T-helper 2 cell treated with Interferon-gamma antibody and Interleukin-4, amounts not matched to agents 100 ng/mL and 5 ng/mL, for 36 hours (primary cell): Measurements from ENCODE around the gene VTCN1. TPM values are rescaled to one million over a fixed set of nuclear protein-coding genes. Genes with fewer than 3 reads are reported as not detected.

ENCODE experiments used
- intact Hi-C: fragments of 100-400 bp; cut with micrococcal nuclease; formaldehyde crosslinking; loops from one replicate; pipeline ENCODE4 v1.15.1; 2023
- total RNA-seq: library from RNA; stranded (reverse); gene quantifications from 2 replicates; pipeline ENCODE4 v1.2.3, GENCODE V29; 2022

The VTCN1 gene
- total RNA-seq, 1 donor from 2014 or later = not detected

DNA sequence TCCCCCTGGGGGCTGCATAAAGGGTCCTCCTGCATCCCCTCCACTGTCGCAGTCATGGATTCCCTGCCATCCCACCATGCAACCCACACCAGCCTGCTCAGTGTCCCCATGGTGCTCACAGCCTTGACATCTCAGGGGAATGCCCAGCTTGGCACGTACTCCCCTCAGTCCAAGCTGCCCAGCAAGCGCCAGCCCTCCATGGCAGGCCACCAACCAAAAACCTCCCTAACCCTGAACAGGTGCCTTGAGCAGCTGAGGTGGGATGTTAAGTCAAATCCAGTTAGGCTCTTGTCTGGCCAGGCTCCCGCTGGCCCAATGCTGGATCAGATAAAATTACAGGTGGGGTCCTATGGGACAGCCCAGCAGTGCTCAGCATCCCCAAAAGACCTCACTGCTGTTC lies 341 bp downstream of the VTCN1 start:
- intact Hi-C loops = no loop called here

DNA sequence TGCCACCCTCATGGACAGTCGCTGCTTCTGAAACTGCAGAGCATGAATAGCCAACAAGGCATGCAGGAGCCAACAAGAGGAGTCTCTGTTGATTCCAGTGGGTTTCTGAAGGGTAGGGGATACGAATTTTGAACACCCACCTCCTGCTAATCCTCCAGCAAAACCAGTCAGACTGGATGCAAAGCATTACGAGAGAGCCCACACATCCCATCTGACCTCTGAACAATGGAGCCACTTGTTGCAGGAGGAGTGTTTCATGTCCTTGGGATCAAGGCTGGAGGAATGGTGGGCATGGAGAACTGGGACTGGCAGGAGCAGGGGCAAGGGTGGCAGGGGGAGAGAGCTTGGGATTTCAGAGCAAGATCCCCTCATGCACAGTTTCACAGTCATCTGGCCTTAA lies 1.6 kb downstream of the VTCN1 start:
- intact Hi-C loops = no loop called here

DNA sequence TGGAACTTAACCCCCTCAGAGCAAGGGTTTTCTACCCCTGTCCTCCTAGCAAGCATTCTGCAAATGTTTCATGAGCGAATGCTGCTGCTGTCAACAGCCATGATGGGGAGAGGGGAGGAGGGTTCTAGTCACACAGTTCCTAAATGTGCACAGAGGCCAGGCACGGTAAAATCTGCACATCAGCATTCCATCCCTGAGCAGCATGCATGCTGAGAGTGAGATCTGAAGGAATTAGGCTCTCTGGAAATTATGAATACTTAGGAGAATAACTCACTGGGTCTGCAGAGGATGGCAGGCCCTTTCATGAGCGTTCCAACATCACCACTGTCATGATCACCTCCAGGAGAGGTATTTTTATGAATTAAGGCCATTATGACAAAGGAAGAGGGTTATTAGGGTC lies 2.1 kb downstream of the VTCN1 start:
- intact Hi-C loops = no loop called here

DNA sequence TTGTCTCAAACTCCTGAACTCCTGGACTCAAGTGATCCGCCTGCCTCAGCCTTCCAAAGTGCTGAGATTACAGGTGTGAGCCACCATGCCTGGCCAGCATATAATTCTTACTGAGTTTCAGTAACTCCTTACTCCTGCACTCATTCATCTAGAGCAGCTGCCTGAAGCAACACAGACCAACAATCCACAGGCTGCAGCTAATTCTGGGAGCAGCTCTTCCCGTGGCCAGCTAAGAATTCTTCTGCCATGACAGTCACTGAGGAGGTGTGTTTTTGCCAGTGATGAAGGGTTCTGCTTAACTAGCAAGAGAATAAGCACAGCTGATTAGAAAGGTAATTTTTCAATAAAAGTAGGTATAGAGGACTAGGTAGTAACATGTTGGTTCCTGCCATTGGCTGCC lies 5.4 kb downstream of the VTCN1 start:
- intact Hi-C loops = no loop called here

DNA sequence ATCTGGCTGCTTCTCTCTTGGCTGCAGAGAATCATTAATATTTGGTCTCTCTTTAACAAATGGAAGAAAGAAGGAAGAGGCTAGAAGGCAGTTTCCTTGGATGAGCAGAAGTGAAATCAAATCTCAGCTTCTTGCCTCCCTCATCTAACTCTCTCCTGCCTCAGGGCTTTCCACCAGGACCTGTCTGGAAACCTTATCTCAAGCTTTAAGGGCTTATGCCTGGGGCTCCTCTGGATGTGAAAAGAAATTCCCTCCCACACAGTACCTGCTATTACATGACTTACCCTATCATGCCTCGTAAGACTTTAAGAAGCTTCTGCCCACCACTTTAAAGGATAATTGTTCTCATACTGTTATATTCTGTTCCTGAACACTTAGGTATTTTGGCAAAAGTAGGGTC lies 8.9 kb downstream of the VTCN1 start:
- intact Hi-C loops = no loop called here

DNA sequence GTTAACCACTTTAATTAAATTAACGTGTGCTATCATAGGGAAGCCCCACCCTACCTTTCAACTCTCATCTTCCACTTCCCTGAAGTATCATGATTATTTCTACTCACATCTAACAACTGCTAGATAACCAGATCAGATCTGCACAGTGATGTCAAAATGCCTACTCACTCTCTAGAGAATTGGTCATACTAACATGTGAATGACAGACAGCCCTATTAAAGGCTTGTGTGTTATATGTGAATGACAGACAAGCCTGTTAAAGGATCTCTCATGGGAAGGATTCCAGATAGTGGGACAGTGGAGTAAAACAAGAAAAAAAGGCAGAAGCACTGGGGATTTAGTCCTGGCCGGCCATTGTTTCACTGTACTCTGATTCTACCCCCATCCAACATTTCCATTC lies 12.6 kb downstream of the VTCN1 start:
- intact Hi-C loops = no loop called here

DNA sequence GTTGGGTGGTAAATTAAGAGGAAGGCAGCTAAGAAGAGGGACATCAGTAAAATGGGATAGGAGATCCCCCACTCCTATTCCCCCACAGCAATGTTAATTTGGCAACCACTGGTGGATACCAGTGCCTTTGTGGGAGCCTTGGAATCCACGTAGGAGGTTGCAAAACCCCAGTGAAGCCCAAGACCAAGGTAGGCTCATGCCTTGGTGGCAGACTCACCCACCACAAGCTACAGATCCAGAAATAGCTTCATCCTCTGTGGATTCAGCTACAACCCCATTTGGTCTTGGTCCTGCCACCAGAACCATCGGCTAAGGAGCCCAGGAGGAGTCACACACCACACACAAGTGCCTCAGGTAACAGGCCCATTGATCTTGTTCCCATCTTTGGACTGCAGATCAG lies 21.0 kb downstream of the VTCN1 start:
- intact Hi-C loops = no loop called here

DNA sequence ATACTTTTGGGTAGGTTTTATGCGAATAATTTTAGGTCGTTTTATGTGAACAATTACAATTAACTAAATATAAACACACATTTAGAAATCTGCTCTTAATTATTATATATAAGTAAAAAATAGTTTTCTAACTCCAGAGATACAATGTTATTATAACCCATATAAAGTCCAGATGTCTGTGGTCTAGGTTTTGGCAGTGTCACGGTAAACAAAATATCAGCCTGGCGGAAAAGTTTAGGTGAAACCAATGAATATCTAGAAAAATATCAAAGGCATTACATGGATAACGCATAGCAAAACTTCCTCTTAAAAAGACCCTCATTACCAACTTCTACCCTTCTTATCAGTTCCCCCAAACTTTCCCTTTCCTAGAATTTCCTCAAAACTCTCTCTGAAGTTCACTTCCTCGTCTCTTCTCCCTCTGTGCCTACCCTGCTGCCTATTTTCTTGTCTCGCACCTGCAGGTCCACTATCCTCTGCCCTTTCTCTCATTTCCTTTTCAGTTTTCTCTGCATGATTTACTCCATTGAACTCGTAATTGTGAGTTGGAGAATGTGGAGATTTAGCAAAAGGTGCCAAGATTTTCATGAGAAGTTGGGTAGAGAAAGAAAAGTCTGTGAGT lies 21.8 kb downstream of the VTCN1 start:
- intact Hi-C loops = no loop called here

DNA sequence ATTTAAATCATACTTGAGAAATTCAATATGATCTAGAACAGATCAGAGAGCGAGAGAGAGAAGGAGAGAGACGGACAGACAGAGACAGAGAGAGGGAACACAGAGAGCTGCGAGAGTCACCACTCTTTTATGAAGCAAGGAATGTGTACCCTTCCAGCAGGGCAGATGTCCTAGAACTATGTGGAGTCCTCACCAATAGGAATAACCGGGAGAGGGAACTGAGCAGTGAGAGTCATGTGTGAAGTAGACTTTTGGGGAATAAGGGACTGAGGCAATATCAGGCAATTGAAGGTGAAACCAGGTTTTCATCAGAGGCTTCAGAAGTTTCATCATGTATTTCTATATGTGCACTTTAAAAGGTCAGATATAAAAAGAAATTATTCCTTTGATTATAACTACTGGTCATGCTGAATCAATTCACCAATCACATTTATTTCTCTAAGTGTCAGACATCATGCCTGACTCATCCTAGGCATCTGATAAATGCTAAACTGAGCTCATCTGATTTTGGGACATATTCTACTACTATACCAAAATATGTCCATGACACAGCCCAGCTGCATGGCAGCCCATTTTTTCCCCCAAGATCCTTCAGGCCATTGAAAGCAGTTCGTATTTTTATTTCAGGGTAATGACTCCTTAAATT lies 22.4 kb downstream of the VTCN1 start:
- intact Hi-C loops = no loop called here

DNA sequence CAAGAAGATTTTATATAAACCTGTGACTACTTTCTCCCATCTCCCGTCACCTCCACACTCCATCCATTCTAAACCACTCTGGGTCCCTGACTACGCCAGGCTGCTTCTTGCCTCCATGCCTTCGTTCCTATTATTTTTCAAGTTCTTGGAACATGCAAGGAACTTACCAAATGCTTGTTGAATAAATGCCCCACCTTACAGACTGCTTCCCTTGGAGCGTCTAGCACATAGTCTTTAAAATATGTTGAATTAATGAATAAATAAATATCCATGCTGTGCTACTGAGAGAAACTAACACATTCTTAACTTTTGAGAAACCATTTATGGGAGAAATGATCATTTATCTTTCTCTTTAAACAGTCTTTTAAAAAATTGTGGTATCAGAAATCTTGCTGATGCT lies 27.6 kb downstream of the VTCN1 start:
- intact Hi-C loops = no loop called here

DNA sequence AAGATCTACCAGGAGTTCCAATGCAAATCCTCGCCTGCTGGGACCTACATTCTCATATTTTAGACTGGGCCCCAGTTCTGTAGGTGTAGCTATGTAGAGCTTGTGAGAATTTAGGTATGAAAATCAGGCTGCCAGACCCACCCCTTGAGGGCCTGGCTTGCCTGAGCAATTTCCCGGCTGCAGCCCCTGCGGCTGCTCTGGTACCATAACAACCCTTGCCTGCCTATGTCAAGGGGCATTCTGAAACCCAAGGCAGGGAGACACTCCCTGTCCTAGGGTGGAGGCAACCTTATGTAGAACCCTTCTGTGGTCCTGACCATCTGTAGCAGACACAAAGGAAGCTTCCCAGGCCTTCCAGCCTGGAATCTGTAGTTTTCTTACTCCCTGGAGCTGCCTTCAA lies 28.4 kb downstream of the VTCN1 start:
- intact Hi-C loops = no loop called here

DNA sequence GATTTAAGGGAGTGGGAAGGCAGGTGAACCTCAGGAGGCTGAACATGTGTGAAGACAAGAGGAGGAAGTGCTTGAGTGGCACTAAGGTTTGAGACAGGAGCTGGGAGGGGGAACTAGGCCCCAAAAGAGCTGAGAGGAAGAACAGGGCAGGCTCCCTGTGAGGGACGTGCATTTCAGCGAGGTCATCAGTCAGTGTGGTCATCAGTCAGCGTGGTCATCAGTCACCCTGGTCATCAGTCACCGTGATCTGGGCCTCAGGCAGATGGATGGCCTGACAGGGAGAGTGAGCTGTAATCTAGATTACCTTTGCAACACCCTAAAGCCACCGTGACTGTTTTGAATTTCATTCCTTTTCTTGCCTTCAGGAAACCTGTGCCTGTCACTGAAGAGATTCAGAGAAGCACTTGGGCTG lies 29.1 kb downstream of the VTCN1 start:
- intact Hi-C loops = no loop called here

DNA sequence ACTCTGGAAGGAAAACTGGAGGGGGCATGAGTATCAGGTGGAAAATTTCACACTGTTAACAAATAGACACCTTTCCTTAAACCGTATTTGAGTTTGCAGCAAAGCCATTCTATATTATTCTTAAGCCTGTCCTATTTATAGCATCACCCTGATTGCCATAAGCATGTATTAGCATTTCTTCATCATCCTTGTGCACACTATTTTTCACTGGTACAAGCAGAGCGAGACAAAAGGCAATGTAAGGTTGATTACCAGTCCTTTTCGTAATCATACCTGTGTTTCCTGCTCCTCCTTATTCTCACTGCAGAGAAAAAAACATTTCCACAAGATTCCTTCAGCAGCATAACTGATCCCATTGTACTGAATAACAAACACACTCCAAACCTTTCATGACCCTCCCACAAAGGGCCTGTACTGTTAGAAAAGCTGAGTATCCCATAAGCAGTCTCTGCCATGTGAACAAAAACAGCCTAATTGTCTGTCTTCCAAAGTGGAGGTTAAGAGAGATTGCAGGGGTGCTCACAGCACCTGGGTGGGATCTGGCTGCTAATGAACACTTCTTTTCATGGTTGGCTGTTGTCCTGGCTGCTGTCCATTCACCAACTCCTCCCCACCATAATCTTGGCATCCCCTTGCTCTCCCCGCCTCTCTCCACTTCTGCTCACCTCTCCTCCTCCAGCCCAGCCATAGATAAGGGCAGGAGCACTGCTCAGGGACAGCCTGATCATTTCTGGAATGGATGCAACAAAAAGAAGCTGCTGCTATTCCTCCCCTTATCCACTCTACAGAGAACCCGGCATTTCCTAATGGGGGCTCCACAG lies 30.4 kb downstream of the VTCN1 start:
- intact Hi-C loops = no loop called here

DNA sequence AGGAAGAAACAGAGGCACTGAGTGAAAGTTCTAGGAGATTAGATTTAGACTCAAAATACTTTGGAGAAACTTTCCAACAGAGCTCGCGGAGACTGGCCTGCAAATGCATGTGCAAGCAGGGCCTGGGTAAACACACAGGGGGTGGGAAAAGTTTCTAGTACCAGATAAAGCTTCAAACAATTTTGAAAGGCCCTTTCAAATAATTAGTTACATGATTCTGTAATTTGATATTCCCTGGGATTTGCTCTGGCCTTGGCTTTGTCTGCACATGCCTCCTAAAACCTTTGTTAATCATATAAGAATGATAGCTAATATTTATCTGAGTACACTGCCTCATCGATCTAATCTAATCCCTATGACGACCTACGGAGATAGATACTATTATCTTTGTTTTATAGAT lies 31.3 kb downstream of the VTCN1 start:
- intact Hi-C loops = no loop called here

DNA sequence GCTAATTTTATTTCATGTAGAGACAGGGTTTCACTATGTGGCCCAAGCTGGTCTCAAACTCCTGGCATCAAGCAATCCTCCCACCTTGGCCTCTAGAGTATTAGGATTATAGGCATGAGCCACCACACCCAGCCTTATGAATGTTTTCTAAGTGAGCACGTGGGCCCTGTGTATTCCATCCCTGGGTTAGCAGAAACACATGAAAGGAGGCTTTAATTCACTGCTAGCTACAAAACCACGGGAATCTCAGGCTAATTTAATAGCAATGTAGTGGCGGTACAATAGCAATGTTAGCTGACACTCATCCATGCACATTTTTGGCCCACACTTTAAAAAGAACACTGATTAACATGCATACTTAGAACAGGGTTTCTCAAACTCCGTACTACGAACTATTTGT lies 32.0 kb downstream of the VTCN1 start:
- intact Hi-C loops = no loop called here

DNA sequence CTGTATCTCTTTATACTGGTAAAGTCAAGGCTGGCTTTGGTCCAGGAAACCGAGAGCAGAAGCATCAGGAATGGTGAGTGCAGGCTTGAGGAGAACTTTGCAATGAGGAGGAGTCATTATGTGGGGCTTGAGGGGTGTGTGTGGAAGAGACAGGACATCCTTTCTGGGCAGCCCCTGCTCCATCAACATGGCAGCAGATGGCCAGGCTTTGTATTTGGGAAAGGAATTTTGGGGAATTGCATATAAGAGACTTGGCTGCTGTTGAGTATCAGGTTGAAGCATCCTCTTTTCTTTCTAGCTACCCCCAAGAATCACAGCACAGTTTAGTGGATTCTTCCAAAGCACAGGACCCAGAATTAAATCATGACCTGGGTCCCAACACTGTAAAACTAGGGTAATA lies 33.4 kb downstream of the VTCN1 start:
- intact Hi-C loops = no loop called here

DNA sequence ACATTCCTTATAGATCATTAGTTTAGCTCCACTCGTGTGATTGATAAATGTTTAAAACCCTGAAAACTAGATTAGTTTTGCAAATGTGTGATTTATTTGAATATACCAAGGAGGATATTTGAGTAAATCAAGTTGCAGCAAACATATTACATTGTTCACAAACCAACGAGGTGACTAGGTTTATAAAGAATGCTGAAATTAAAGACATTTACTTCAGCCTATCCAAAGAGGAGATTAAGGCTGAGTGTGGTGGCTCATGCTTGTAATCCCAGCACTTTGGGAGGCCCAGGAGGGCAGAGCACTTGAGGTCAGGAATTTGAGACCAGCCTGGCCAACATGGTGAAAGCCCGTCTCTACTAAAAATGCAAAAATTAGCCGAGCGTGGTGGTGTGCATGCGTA lies 34.1 kb downstream of the VTCN1 start:
- intact Hi-C loops = no loop called here

DNA sequence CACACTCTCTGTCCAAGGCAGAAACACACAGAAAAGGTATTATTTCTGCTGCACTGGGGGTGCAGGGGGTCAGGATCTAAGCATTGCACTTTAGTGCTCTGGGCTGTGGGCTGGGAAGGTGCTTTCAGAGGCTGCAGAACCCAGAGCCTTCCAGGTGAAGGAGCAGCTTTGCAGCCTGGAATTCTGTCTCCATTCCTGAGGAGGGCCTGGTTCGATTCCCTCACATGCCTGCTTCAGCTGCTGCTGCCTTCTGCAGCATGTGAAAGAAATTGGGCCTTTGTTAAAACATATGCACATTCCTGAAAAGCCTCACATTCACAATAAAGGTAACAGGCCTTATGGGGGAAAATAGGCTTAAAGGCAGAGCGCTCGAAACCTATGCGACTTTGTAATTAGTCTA lies 35.9 kb downstream of the VTCN1 start:
- intact Hi-C loops = no loop called here

DNA sequence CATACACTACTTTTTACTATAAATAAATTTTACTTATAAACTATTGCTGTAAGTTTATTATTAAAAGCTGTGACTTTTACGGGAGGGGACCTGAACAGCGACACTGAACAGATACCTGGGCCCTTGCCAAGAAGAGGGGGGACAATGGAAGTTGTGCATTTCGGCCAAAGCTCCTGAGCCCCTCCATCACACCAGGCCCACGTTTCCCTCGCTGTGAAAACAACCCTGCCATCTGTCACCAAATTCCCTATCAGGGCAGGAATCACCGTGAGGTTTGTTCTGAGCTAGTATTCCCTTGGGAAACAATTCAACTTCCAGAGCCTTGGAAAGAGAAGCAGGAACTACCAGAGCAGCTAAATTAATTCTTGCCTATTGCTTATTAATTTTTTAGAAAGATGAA lies 37.0 kb downstream of the VTCN1 start:
- intact Hi-C loops = no loop called here

DNA sequence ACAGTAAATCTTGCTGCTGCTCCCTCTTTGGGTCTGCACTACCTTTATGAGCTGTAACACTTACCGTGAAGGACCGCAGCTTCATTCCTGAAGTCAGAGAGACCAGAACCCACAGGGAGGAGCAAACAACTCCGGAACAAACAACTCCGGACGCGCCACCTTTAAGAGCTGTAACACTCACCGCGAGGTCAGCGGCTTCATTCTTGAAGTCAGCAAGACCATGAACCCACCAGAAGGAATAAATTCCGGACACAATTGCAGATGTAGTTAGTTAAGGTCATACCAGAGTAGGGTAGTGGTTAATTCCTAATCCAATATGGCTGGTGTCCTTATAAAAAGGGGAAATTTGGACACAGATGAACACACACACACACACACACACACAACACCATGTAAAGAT lies 37.7 kb downstream of the VTCN1 start:
- intact Hi-C loops = no loop called here

DNA sequence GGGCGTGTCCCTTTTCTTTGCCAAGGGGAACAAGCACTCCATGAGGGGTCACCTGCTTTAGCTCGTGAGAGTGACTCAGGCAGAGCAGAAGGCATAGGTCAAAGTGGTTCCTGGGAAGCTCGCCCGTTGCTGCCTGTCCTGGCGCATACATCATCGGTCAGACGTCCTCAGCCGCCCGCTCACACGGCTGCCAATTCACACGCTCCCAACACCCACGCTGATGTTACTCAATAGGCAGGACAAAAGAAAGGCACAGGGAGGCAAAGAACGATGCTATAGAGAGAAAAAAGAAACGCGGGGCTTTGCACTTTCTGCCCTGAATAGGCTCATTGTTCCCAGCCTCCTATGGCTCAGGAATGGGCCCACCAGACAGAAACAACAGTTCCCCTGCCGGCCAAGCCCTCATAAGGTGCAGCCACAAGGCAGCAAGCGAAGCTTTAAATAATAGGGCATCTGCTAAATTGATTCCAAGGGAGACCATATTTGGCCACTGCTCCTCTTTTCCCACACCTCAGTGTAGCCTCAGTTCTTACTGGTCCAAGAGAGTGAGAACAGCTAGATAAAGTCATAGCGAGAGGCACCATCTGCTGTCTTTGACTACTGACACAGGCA lies 38.7 kb downstream of the VTCN1 start:
- intact Hi-C loops = no loop called here

DNA sequence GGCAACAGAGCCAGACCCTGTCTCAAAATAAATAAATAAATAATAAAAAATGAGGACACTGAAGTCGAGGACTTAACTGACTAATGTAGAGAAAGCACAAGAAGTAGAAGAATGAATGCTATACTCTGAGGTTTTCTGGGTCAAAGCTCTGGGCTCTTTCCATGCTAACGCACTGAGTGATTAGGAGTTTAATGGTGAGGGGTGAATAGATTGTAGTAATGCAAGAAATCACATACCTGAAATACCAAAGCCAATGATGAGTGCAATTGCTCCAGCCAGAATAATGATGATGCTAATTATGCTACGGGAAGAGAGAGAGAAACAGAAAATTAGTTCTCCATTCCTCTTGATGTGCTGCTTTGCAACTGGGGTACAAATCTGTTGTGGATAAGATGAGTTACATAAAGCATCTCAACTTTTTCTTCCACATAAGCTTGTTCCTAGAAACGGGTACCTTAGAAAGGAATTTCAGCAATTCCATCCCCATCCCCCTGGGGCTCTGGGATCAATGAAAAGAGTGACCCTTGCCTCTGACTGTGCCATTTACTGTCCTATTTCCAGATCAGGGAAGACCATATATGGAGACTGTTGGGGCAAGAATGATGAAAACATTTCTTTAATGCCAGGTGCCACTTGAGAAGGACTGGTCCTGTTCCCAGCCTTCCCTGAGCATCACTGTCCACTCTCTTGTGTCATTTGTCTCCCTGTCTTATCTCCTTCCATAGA lies 40.7 kb downstream of the VTCN1 start:
- intact Hi-C loops = no loop called here
